ENCODE measurements around the gene FBXO15.

- TF ChIP-seq POLR2A (IDR thresholded peaks at IDR 0.05) (no peak), POLR2AphosphoS5 (IDR thresholded peaks at IDR 0.05) (no peak), CTCF (IDR thresholded peaks at IDR 0.05) (peak in 5 of 7 experiments; percentile 25 to 51 (median 46)), EP300 (IDR thresholded peaks at IDR 0.05) (no peak)
These were observed 106.9 kb downstream of the FBXO15 start for GRCh38 chr18:74040459-74041332.
